ENCODE measurements around the gene CD180.

The CD180 gene

GRCh38 chr5:67196537-67197059 is at the start of gene CD180:
TSS of gene CD180 (minus strand) at chr5:67196799. CDS start at chr5:67196641, 158 bp downstream.
- DNase-seq: peak; percentile 91

GRCh38 chr5:67246108-67246507 is 49.5 kb upstream of the CD180 start:
- DNase-seq: peak; percentile 89

- no peak for DNase-seq
Observed at GRCh38 chr5:67245259-67245846, 48.8 kb upstream of the CD180 start.

GRCh38 chr5:67244345-67244793 is 47.8 kb upstream of the CD180 start:
- no peak for DNase-seq

GRCh38 chr5:67243944-67244343 is 47.3 kb upstream of the CD180 start:
- DNase-seq: no peak

- DNase-seq: no peak
Observed at GRCh38 chr5:67243349-67243748, 46.8 kb upstream of the CD180 start.

DNA sequence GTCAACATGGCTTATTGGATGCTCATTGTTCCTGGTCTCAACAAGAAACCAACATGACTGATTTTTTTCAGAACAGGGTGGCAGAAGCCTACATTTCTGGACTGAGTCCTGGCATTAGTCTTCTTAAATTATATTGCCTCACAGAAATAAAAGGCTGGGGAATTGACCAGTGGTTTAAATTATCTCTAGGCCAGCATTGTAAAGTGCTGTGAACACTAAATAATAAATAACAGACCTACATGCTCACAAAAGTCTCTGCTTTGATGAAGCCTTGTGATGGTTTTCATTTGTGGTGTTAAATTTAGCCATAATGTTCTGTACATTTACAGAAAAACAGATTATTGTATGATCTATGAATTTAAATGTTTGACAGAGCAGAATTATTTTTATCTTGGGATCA is 44.7 kb upstream of the CD180 start:
- DNase-seq: no peak

DNA sequence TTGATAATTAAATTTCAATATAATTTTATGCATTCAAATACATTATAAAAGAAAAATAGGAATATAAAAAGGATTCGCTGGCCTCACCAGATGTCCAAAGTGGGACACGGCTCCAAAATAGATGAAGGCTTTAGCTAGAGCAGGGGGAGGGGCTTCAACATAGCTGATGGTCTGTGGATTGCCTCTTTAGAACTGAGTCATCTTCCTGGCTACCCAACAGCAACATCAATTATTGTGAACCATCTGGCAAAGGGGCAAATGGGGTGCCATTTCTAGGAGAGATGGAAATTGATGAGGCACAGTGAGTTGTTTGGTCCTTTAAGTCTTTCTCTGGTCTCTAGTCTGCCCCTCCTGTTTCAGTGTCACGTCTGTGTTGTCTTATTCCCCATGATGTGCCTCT is 44.2 kb upstream of the CD180 start:
- DNase-seq: no peak

GRCh38 chr5:67240065-67240464 is 43.5 kb upstream of the CD180 start:
- DNase-seq: no peak

- DNase-seq: no peak
Observed at GRCh38 chr5:67238191-67238590, 41.6 kb upstream of the CD180 start.

DNA sequence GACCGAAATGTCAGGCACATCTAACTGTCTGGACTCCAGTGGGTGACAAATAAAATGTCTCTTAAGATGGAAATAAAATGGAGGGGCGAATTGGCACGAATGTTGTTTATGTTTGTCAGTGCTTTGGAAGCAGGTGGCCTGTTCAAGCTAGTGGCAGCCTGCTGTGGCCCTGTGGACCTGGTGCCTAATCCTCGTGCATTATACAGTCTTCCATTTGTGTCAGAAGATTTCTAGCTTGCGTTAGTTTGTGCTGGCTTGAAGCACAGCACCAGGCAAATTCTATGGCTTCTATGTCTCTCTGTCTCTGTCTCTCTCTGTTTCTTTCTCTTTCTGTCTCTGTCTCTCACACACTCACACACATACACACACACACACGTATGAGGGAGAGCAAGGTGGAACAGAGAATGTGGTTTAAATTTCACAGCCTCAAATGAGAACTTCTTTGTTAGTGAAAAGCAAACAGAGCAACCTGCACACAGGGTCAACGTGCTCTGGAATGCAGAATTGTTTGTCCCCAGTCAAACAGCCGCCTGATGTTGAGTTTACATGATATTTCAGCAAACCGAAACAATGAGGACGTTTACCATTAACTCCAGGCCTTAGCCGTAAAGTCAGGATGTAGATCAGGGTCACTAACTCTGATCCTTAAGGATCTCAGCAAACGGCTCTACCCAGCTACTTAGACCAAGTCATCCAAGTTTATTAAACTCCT is 39.0 kb upstream of the CD180 start:
- no peak for DNase-seq

DNA sequence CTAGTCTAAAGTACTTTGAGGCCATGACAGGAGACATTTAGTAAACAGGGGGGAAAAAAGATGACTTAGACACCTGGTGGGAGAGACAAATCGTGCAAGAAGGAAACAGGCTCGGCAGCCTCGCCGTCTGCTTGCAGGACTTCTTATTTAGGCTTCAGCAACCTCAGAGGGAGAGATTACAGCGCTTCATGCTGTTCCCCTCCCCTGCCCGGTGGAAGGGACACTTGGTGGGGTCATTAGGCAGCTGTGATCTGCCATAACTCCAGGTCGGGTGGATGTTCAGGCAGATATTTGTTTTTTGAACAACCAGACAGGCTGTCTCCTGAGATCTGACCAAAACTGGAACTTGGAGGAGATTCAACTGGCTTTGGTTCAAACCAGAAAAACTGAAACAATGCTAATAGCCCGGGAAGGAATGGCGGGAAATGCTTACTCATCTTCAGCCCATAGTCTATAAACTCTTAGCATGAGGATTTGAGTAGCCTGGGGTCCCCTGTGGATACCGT is 38.1 kb upstream of the CD180 start:
- no peak for DNase-seq

DNA sequence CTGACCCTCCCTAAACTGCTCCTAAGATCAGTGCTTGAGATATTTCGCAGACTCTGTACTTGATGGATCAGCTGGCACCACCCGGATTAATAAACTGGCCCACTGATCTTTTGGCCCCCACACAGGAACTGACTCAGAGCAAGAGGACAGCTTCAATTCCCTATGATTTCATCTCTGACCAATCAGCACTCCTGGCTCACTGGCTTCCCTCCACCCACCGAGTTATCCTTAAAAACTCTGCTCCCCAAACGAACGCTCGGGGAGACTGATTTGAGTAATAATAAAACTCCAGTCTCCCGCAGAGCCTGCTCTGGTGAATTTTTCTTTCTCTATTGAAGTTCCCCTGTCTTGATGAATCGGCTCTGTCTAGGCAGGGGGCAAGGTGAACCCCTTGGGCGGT is 36.5 kb upstream of the CD180 start:
- no peak for DNase-seq

GRCh38 chr5:67223211-67223610 is 26.6 kb upstream of the CD180 start:
- DNase-seq: no peak

DNA sequence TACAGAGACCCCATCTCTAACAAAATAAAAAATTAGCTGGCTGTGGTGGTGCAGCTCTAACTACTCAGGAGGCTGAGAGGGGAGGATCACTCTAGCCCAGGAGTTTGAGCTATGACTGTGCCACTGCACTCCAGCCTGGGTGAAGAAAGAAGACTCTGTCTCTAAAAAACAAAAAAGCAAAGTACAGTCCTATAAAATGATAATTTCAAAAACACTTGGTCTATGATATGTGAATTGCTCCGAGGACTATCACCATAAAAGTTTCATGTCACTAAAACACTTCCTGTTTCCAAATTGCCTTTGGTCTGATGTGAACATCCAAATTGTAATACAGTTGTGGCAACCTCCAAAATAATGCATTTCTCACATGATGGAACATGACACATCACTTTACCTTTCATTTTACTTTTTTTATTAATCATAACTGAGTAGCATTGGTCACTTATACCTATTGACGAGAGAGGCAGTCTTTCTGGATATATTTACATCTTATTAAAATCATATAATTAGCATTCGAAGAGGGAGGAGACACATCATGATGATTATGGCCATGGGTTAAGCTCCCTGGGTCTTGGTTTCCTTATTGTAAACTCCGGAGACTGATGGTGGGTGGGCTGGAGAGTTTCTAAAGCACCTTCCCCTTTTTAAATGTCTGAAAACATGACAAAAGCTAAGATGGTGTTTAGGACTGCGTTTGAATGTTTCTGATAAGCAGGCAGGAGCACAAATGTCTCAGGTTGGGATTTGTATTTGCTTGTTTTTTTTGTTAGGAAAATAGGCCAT is 25.8 kb upstream of the CD180 start:
- no peak for DNase-seq

DNA sequence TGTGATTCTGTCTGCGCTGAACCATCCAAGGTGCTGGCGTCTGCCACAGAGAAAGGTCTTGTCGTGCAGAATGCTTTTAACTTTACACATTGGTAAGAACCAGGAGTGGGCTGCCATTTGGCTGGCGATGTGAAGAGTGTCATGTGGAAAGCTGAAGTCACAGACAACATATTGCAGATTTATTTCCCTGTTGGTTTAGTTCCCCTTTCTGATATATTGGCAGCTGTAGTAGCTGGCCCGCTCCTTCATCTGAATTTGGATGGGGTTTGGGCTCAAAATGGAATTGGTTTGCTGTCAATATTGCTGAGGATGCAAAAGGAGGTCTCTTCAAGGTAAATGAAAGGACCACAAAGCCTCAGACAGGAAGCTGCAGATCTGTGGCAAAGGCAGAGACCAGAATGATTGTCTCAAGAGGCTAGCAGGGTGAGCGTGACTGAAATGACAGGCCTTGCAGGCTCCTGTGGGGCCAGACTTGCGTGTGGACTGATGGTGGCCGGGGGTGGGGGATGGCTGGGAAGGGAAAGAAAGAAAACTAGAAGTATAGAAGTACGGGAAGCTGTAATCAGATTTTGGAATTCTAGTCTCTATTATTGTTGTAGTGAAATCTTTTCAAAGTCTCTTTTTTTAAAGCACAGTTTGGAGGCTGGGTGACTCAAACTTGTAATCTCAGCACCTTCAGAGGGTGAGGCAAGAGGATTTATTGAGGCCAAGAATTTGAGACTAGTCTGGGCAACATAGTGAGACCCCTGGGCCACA is 25.1 kb upstream of the CD180 start:
- DNase-seq: peak; percentile 17

DNA sequence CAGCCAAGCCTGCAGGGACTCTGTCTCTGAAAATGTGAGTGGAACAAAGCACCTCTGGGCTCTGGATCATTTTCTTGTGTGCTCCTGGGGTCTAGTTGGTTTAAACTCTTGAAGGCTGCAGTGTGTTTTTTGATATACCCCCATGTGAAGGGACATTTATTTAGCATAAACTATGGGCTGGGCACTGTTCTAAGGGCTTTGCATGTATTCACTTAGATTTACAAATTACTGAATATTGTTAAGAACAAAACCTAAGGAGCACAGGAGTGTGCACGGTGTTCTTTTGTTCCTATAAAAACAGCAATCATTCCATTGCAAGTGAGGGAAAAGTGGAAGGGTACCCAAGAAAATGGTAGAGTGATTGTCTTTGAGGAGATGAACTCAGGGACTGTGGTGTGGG is 20.0 kb upstream of the CD180 start:
- no peak for DNase-seq

DNA sequence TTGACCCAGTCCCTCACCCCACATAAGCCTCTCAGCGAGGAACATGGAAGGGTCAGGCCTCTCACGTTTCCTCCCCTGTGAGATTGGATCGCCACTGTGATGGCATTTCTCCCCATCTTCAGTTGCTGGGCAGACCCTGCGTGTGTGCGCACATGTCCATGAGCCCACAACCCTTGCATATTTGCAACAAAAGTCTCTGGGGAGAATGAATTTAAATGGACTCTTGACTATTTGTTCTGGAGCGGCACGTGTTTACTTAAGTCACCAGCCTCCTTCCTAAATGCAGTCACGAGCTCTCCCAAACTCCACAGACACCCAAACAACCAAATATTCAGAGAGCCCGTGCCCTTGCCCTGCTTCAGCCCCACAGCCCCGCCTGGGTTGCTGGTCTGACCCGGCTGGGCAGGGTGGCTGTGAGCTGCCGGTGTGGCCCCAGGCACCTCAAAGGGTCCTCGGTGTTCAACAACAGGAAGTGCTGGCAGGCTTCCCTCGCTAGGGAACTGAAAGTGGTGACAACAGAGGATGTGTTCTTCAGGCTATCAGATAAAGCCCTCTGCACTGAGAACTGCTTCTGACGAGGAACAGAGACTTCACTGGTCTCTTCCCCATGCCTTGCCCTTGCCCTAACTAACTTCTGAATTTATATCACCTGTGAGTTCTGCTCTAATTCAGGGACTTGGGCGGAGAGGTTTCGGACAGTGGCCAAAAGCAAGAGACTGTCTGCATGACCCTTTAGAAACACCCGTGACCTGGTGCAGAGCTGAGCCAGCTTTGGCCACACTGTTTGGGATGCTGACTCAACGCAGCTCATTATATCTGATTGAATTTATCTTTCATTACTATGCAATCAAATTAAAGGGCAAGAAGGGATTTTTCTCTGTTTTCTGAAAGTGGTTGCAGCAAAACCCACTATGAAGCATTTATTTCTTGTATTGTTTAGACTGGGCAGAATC is 19.2 kb upstream of the CD180 start:
- peak; percentile 44 for DNase-seq

DNA sequence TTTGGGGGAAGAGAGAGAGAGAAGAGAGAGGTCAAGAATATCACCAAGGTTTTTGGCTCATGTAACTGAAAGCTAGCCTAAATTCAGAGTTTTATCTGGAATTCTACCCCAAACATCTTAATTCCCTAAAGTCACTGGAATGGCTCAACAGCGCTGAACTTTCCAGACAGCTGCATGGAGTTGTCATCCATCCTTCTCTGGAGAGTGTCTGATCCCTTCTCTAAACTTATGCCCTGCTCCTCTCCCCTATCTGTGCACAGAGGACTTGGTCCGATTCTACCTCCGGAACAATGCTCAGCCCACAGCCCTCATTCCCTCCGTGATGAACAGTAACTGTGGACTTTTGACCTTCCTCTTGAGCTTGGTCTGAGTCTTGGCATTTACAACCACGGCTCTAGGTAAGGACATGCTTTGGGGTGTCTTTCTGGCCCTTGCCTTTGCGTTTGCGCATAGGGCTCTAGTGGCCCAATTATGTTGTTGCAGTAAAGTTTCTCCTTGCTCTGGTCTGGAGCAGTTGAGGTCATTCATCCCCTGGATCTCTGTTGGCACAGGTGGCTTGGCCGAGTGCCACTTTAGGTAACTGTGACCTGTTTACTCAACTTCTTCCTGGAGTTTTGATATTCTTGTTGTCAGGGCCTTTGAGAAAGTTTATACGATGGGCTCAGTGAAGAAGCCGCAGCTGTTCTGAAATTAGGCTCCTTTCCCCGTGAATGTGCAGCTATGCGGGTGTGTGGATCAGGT is 18.3 kb upstream of the CD180 start:
- DNase-seq: no peak

GRCh38 chr5:67214036-67214435 is 17.4 kb upstream of the CD180 start:
- no peak for DNase-seq

- DNase-seq: no peak
Observed at GRCh38 chr5:67211926-67212325, 15.3 kb upstream of the CD180 start.
